HepG2 (cell line): ENCODE results near the gene ELP4. TPM values are rescaled to one million over a fixed set of nuclear protein-coding genes. Genes with fewer than 3 reads are reported as not detected.

Source experiments
- ATAC-seq: fragments of 200-7000 bp; cut with Tn5 transposase; 3 replicates; pipeline ENCODE4 v1.9.1; 2020; ENCODE audit warnings: mild to moderate bottlenecking, moderate library complexity
- BruUV-seq: library from RNA; stranded (reverse); fragments of 400-500 nt; replicated peaks from 2 replicates; lab custom pipeline; 2021; lab: Mats Ljungman, UMichigan
- CTCF ChIA-PET: fragments of 300-600 bp; formaldehyde crosslinking; extraction: SDS; loops from one replicate; lab custom pipeline; 2021; ENCODE audit warnings: low total read pairs, inconsistent platforms, low intra/inter-chr PET ratio; lab: Yijun Ruan, JAX
- POLR2A ChIA-PET: fragments of 350-600 bp; sonication (Branson Sonifier 250); formaldehyde crosslinking; loops from one replicate; lab custom pipeline; 2020; ENCODE audit warnings: antibody characterized with exemption, inconsistent platforms; lab: Yijun Ruan, JAX
- DNase-seq: peaks from one replicate; pipeline ENCODE4 v3.0.0-alpha.2; 2015; ENCODE audit warnings: low spot score
- FAIRE-seq: peaks from 3 replicates; lab custom pipeline; 2011; peaks lifted over from hg19 to GRCh38; lab: Jason Lieb, UNC
- H2AFZ ChIP-seq: one replicate; pipeline ENCODE4 v1.6.1; 2011; ENCODE audit warnings: low read length, inconsistent platforms
- H3K27ac ChIP-seq: fragments of 300-600 bp; 3 replicates; pipeline ENCODE4 v1.8.0; 2011; ENCODE audit warnings: mixed run types, mild to moderate bottlenecking, mixed read lengths, low read length, inconsistent platforms; ENCODE audit not compliant: insufficient read depth; ENCODE audit errors: extremely low read length
- H3K27me3 ChIP-seq, 2 experiments: fragments of 200-600 bp in 1 of 2; 2 replicates in 1 of 2; 3 replicates in 1 of 2; pipeline versions ENCODE4 v1.6.0 to v1.8.0; 2011; ENCODE audit warnings: low read length in 2 of 2, mild to moderate bottlenecking in 2 of 2, moderate library complexity in 2 of 2, inconsistent platforms in 1 of 2; ENCODE audit not compliant: insufficient read depth in 2 of 2, control insufficient read depth in 1 of 2
- H3K36me3 ChIP-seq, 2 experiments: fragments of 200-600 bp in 1 of 2; replicated peaks in 1 of 2; 2 replicates in 1 of 2; 3 replicates in 1 of 2; pipeline versions ENCODE4 v1.5.1 to v1.8.0; 2011; ENCODE audit warnings: low read length in 2 of 2, inconsistent platforms in 1 of 2; ENCODE audit not compliant: insufficient read depth in 2 of 2, control insufficient read depth in 1 of 2
- H3K4me1 ChIP-seq: 2 replicates; pipeline ENCODE4 v1.5.1; 2012; ENCODE audit warnings: low read length, inconsistent platforms; ENCODE audit not compliant: insufficient read depth
- H3K4me2 ChIP-seq: 2 replicates; pipeline ENCODE4 v1.6.0; 2011; ENCODE audit warnings: low read depth, low read length, inconsistent platforms
- H3K4me3 ChIP-seq, 3 experiments: fragments of 200-600 bp in 1 of 3; sonication (generic), shearing (Covaris generic) in 1 of 3; replicated peaks in 1 of 3; 2 replicates each; pipeline ENCODE4 v1.5.1; 2011 to 2016; ENCODE audit warnings: low read length in 3 of 3, inconsistent platforms in 2 of 3, low read depth in 2 of 3, mild to moderate bottlenecking in 2 of 3, control low read depth in 1 of 3, mixed read lengths in 1 of 3; ENCODE audit not compliant: insufficient read depth in 1 of 3
- H3K79me2 ChIP-seq: one replicate; pipeline ENCODE4 v1.6.1; 2011; ENCODE audit warnings: low read length, inconsistent platforms; ENCODE audit not compliant: insufficient read depth
- H3K9ac ChIP-seq: 2 replicates; pipeline ENCODE4 v1.6.0; 2011; ENCODE audit warnings: mild to moderate bottlenecking, low read depth, low read length, inconsistent platforms; ENCODE audit not compliant: insufficient read depth
- H3K9me3 ChIP-seq: 2 replicates; pipeline ENCODE4 v1.5.1; 2012; ENCODE audit warnings: mild to moderate bottlenecking, low read length
- H4K20me1 ChIP-seq: 2 replicates; pipeline ENCODE4 v1.6.0; 2011; ENCODE audit warnings: inconsistent platforms, mild to moderate bottlenecking, low read length, moderate library complexity; ENCODE audit not compliant: insufficient read depth
- ATF1 ChIP-seq: IDR thresholded peaks from 2 replicates; pipeline ENCODE4 v1.6.1; 2016; ENCODE audit warnings: mild to moderate bottlenecking, control low read depth
- CREM ChIP-seq, 2 experiments: sonication (generic) in 1 of 2; formaldehyde crosslinking in 1 of 2; IDR thresholded peaks; 2 replicates each; pipeline versions ENCODE4 v1.4.0 to v1.6.1; 2016 to 2020; ENCODE audit warnings: antibody characterized with exemption in 1 of 2, mild to moderate bottlenecking in 1 of 2, missing genetic modification reagents in 1 of 2
- HMG20B ChIP-seq: conservative IDR thresholded peaks from 2 replicates; pipeline ENCODE4 v1.6.1; 2016; ENCODE audit warnings: missing genetic modification reagents, missing compliant biosample characterization
- HOXA5 ChIP-seq: sonication (generic); formaldehyde crosslinking; IDR thresholded peaks from 2 replicates; pipeline ENCODE4 v1.4.0; 2020; ENCODE audit warnings: missing genetic modification reagents
- KLF12 ChIP-seq: sonication (generic); formaldehyde crosslinking; IDR thresholded peaks from 2 replicates; pipeline ENCODE4 v1.4.0; 2020; ENCODE audit warnings: missing genetic modification reagents, borderline replicate concordance
- KMT2B ChIP-seq: IDR thresholded peaks from 2 replicates; pipeline ENCODE4 v1.6.1; 2016; ENCODE audit warnings: missing genetic modification reagents, missing compliant biosample characterization
- MTA1 ChIP-seq: sonication (generic); formaldehyde crosslinking; IDR thresholded peaks from 2 replicates; pipeline ENCODE4 v1.4.0; 2020; ENCODE audit warnings: missing genetic modification reagents, mild to moderate bottlenecking, borderline replicate concordance
- TAF15 ChIP-seq: fragments of 200-400 bp; formaldehyde crosslinking; IDR thresholded peaks from one replicate; pipeline ENCODE4 v1.6.1; 2018; ENCODE audit warnings: mild to moderate bottlenecking, low read depth, low read length; ENCODE audit not compliant: poor library complexity, severe bottlenecking
- ZKSCAN5 ChIP-seq: sonication (generic); formaldehyde crosslinking; IDR thresholded peaks from 2 replicates; pipeline ENCODE4 v1.5.1; 2020; ENCODE audit warnings: mild to moderate bottlenecking, missing genetic modification reagents
- ZNF33A ChIP-seq: sonication (generic); formaldehyde crosslinking; IDR thresholded peaks from 2 replicates; pipeline ENCODE4 v1.5.1; 2020; ENCODE audit warnings: missing genetic modification reagents, mild to moderate bottlenecking, moderate library complexity, borderline replicate concordance
- ZNF713 ChIP-seq: sonication (generic); formaldehyde crosslinking; IDR thresholded peaks from 2 replicates; pipeline ENCODE4 v1.4.0; 2020; ENCODE audit warnings: mild to moderate bottlenecking, missing genetic modification reagents
- ZNF775 ChIP-seq: sonication (generic); formaldehyde crosslinking; IDR thresholded peaks from 2 replicates; pipeline ENCODE4 v1.4.0; 2020; ENCODE audit warnings: missing genetic modification reagents, mild to moderate bottlenecking, moderate library complexity, borderline replicate concordance
- ZNF850 ChIP-seq: sonication (generic); formaldehyde crosslinking; conservative IDR thresholded peaks from 2 replicates; pipeline ENCODE4 v1.9.0; 2021; ENCODE audit warnings: mild to moderate bottlenecking, missing genetic modification reagents
- WGBS: methylation state at CpG from one replicate; pipeline ENCODE4 v1.1.6; 2017; ENCODE audit warnings: low lambda C conversion rate; 5-methylcytosine and 5-hydroxymethylcytosine counted together
- in situ Hi-C: cut with HindIII; loops from 2 replicates; pipeline ENCODE4 v1.10.0; 2017; ENCODE audit warnings: low pct_unique_long_range_greater_than_20kb; ENCODE audit not compliant: extremely low pct_ligation_motif_present
- intact Hi-C: fragments of 100-400 bp; cut with micrococcal nuclease; formaldehyde crosslinking; loops from one replicate; pipeline ENCODE4 v1.10.0; 2022; ENCODE audit not compliant: unreplicated experiment
- polyA plus RNA-seq, 8 experiments: library from polyadenylated mRNA; depleted of rRNA in 3 of 8; stranded (reverse) in 7 of 8; unstranded in 1 of 8; fragments of >200 nt; fragmentation: Illumina TruSeq in 4 of 8; extraction: Trizol in 4 of 8; gene quantifications; 2 replicates each; pipeline versions ENCODE4 v1.2.1 to v1.2.3, GENCODE V29; 2011 to 2016; ENCODE audit warnings: low read depth in 4 of 8, missing spikeins in 1 of 8, mixed read lengths in 1 of 8; ENCODE audit not compliant: insufficient read depth in 1 of 8
- total RNA-seq, 5 experiments: library from RNA; depleted of rRNA; stranded (reverse); fragments of >200 nt; fragmentation: Illumina TruSeq; extraction: Trizol; gene quantifications; 2 replicates each; pipeline ENCODE4 v1.2.3, GENCODE V29; 2016; ENCODE audit warnings: low read depth in 1 of 5
- TF ChIP-seq, protein P1 (sequence below): IDR thresholded peaks from 2 replicates; pipeline ENCODE4 v1.6.1; 2012; ENCODE audit warnings: low read depth, low read length, improper control_type of control experiment
- TF ChIP-seq, protein P2 (sequence below): IDR thresholded peaks from 2 replicates; pipeline ENCODE4 v1.6.1; 2012; ENCODE audit warnings: inconsistent platforms
- TF ChIP-seq, protein P3 (sequence below): sonication (generic); formaldehyde crosslinking; IDR thresholded peaks from 2 replicates; pipeline ENCODE4 v1.5.0; 2020; ENCODE audit warnings: mild to moderate bottlenecking, low read depth, missing genetic modification reagents, borderline replicate concordance

The ELP4 gene
- total and polyA plus RNA-seq, 2 of the 13 experiments (the other 11 are each of a cell fraction or from before 2014, with no cell fraction given), result 12.8 to 19.1 TPM

DNA sequence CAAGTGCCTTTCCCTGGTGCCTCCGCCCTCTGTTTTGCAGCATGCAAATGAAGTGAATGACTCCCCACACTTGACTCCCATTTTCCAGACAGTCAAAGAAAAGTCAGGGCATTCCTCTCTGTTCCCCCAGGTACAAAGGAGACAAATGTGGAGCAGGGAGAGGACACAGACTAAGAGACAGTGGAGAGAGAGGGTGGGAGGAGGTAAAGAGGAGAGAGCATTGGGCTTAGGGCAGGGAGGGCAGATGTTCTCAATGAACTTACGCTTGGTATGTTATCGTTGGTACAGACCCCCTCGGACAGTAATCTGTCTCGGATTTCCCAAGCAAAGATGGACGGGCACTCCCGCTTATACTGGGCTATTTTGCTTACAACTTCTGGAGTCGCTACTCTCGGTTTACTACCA, 291.7 kb downstream of the ELP4 start:
- no peaks in the 10 kb centered on the region for H3K4me1 ChIP-seq
- FAIRE-seq (no peak), ATAC-seq (no peak), DNase-seq (no peak)
- H2AFZ ChIP-seq, result no peak overlapping the region
- no peaks in the 10 kb centered on the region for H3K79me2 ChIP-seq
- WGBS, result 76% methylated on average over 9 of the region's 9 CpGs
- H3K4me3 ChIP-seq, result no peak overlapping the region
- H3K27ac ChIP-seq, result no peak overlapping the region
- no TSS peak for BruUV-seq
- intact Hi-C loops, result no loop called here
- H3K4me2 ChIP-seq, result no peak overlapping the region
- H3K9me3 ChIP-seq, result no peaks in the 10 kb centered on the region
- no peaks in the 10 kb centered on the region for H3K27me3 ChIP-seq
- TF ChIP-seq ATF1 (CRISPR knock-in tag) (no peak), ZNF713 (CRISPR knock-in tag) (no peak), TAF15 (no peak), ZKSCAN5 (CRISPR knock-in tag) (no peak), ZNF850 (CRISPR knock-in tag) (no peak), ZNF33A (CRISPR knock-in tag) (no peak), HMG20B (CRISPR knock-in tag) (no peak), KMT2B (CRISPR knock-in tag) (no peak), CREM (IDR thresholded peaks at IDR 0.05) (no peak), CREM (CRISPR knock-in tag; IDR thresholded peaks at IDR 0.05) (no peak), KLF12 (CRISPR knock-in tag) (no peak), HOXA5 (CRISPR knock-in tag) (no peak), ZNF775 (no peak), MTA1 (CRISPR knock-in tag) (no peak)
- TF ChIP-seq, protein P1, sequence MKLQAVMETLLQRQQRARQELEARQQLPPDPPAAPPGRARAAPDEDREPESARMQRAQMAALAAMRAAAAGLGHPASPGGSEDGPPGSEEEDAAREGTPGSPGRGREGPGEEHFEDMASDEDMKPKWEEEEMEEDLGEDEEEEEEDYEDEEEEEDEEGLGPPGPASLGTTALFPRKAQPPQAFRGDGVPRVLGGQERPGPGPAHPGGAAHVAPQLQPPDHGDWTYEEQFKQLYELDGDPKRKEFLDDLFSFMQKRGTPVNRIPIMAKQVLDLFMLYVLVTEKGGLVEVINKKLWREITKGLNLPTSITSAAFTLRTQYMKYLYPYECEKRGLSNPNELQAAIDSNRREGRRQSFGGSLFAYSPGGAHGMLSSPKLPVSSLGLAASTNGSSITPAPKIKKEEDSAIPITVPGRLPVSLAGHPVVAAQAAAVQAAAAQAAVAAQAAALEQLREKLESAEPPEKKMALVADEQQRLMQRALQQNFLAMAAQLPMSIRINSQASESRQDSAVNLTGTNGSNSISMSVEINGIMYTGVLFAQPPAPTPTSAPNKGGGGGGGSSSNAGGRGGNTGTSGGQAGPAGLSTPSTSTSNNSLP, result no peak
- TF ChIP-seq, protein P2, sequence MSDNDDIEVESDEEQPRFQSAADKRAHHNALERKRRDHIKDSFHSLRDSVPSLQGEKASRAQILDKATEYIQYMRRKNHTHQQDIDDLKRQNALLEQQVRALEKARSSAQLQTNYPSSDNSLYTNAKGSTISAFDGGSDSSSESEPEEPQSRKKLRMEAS, result no peak
- TF ChIP-seq, protein P3, sequence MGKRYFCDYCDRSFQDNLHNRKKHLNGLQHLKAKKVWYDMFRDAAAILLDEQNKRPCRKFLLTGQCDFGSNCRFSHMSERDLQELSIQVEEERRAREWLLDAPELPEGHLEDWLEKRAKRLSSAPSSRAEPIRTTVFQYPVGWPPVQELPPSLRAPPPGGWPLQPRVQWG (CRISPR knock-in tag), result no peak
- in situ Hi-C loops, result no loop called here
- POLR2A ChIA-PET, result no interaction called here
- H4K20me1 ChIP-seq, result no peaks in the 10 kb centered on the region
- no peak overlapping the region for H3K9ac ChIP-seq
- CTCF ChIA-PET, result no interaction called here
- H3K36me3 ChIP-seq, result no peaks in the 10 kb centered on the region
